GM19455 (cell line): ENCODE results near the gene KLF16.

Experiments used
- ATAC-seq: cut with Tn5 transposase; IDR thresholded peaks from one replicate; pipeline ENCODE4 v1.9.1; 2021; ENCODE audit not compliant: unreplicated experiment

Gene KLF16

GRCh38 chr19:1845125-1845515 is 18.3 kb downstream of the KLF16 start:
- no peak for ATAC-seq

- no peak for ATAC-seq
Observed at GRCh38 chr19:1844513-1845124, 18.8 kb downstream of the KLF16 start.

GRCh38 chr19:1843646-1844394 is 19.6 kb downstream of the KLF16 start:
- no peak for ATAC-seq

- no peak for ATAC-seq
Observed at GRCh38 chr19:1843116-1843515, 20.3 kb downstream of the KLF16 start.

GRCh38 chr19:1841209-1841924 is 22.0 kb downstream of the KLF16 start:
- no peak for ATAC-seq

- no peak for ATAC-seq
Observed at GRCh38 chr19:1840541-1841115, 22.8 kb downstream of the KLF16 start.

- no peak for ATAC-seq
Observed at GRCh38 chr19:1839658-1840540, 23.5 kb downstream of the KLF16 start.

GRCh38 chr19:1837625-1838105 is 25.7 kb downstream of the KLF16 start:
- ATAC-seq, result no peak

- no peak for ATAC-seq
Observed at GRCh38 chr19:1837222-1837565, 26.2 kb downstream of the KLF16 start.

- ATAC-seq, result no peak
Observed at GRCh38 chr19:1836458-1837221, 26.7 kb downstream of the KLF16 start.

- no peak for ATAC-seq
Observed at GRCh38 chr19:1833540-1833939, 29.8 kb downstream of the KLF16 start.

- ATAC-seq, result no peak
Observed at GRCh38 chr19:1832046-1832663, 31.2 kb downstream of the KLF16 start.

GRCh38 chr19:1830978-1831377 is 32.4 kb downstream of the KLF16 start:
- ATAC-seq, result no peak

GRCh38 chr19:1830568-1830967 is 32.8 kb downstream of the KLF16 start:
- ATAC-seq, result no peak

- ATAC-seq, result no peak
Observed at GRCh38 chr19:1829958-1830357, 33.4 kb downstream of the KLF16 start.

GRCh38 chr19:1828279-1829238 is 34.8 kb downstream of the KLF16 start:
- no peak for ATAC-seq

GRCh38 chr19:1827566-1828278 is 35.7 kb downstream of the KLF16 start:
- no peak for ATAC-seq
